H1 (cell line): Measurements from ENCODE around the gene TNXB. TPM values are rescaled to one million over a fixed set of nuclear protein-coding genes. Genes with fewer than 3 reads are reported as not detected.

Experiments used
- CTCF ChIA-PET: fragments of 300-600 bp; sonication (Branson Sonifier 250); formaldehyde crosslinking; loops from one replicate; lab custom pipeline; 2021; ENCODE audit not compliant: partially characterized antibody; lab: Charles Lee
- POLR2A ChIA-PET: fragments of 300-600 bp; sonication (Branson Sonifier 250); formaldehyde crosslinking; loops from one replicate; lab custom pipeline; 2021; ENCODE audit warnings: inconsistent platforms; ENCODE audit not compliant: partially characterized antibody; lab: Charles Lee
- DNase-seq, 2 experiments: peaks; one replicate each; pipeline versions ENCODE4 v3.0.0 to v3.0.0-alpha.2; 2010 to 2022; ENCODE audit warnings: low spot score in 2 of 2, low read depth in 1 of 2, mixed read lengths in 1 of 2
- FAIRE-seq: peaks from 2 replicates; lab custom pipeline; 2011; peaks lifted over from hg19 to GRCh38; lab: Jason Lieb, UNC
- H2AFZ ChIP-seq: 2 replicates; pipeline ENCODE4 v1.8.1; 2012; ENCODE audit warnings: low read length, inconsistent platforms
- H2AK5ac ChIP-seq: 2 replicates; pipeline ENCODE4 v1.6.1; 2013; ENCODE audit warnings: low read depth, low read length
- H2BK120ac ChIP-seq: replicated peaks from 2 replicates; pipeline ENCODE3; 2013; ENCODE audit warnings: low read depth, low read length, inconsistent platforms
- H2BK12ac ChIP-seq: 2 replicates; pipeline ENCODE4 v1.6.1; 2013; ENCODE audit warnings: low read depth, low read length
- H2BK15ac ChIP-seq: 2 replicates; pipeline ENCODE4 v1.6.1; 2013; ENCODE audit warnings: low read length
- H2BK20ac ChIP-seq: 2 replicates; pipeline ENCODE4 v1.6.1; 2013; ENCODE audit warnings: low read length
- H2BK5ac ChIP-seq: 2 replicates; pipeline ENCODE4 v1.6.1; 2013; ENCODE audit warnings: low read depth, low read length
- H3K14ac ChIP-seq: 2 replicates; pipeline ENCODE4 v1.6.1; 2013; ENCODE audit warnings: inconsistent platforms; ENCODE audit not compliant: insufficient read length
- H3K18ac ChIP-seq: 2 replicates; pipeline ENCODE4 v1.6.1; 2013; ENCODE audit warnings: low read length; ENCODE audit errors: extremely low read depth
- H3K23ac ChIP-seq: 2 replicates; pipeline ENCODE4 v1.6.1; 2013; ENCODE audit warnings: inconsistent platforms; ENCODE audit not compliant: insufficient read length
- H3K23me2 ChIP-seq: 2 replicates; pipeline ENCODE4 v1.6.1; 2013; ENCODE audit warnings: low read depth, low read length
- H3K27ac ChIP-seq: 2 replicates; pipeline ENCODE4 v1.6.1; 2011; ENCODE audit warnings: low read depth, low read length, inconsistent platforms
- H3K27me3 ChIP-seq, 4 experiments: replicated peaks in 1 of 4; 1 replicate in 1 of 4; 2 replicates in 3 of 4; pipeline versions ENCODE4 v1.6.1 to v1.8.1; 2011 to 2013; ENCODE audit warnings: low read length in 3 of 4, mild to moderate bottlenecking in 3 of 4, inconsistent platforms in 2 of 4, mixed read lengths in 2 of 4, moderate library complexity in 1 of 4; ENCODE audit not compliant: control insufficient read depth in 3 of 4, insufficient read depth in 3 of 4; ENCODE audit errors: extremely low read depth in 1 of 4
- H3K36me3 ChIP-seq, 4 experiments: 2 replicates each; pipeline versions ENCODE4 v1.6.1 to v1.8.1; 2011 to 2013; ENCODE audit warnings: mild to moderate bottlenecking in 4 of 4, low read length in 3 of 4, moderate library complexity in 2 of 4, control low read depth in 1 of 4, inconsistent platforms in 1 of 4; ENCODE audit not compliant: insufficient read depth in 4 of 4, control insufficient read depth in 2 of 4
- H3K4ac ChIP-seq: replicated peaks from 2 replicates; pipeline ENCODE3; 2013; ENCODE audit warnings: low read length, low read depth, mixed read lengths, inconsistent platforms; ENCODE audit not compliant: insufficient read length
- H3K4me1 ChIP-seq, 4 experiments: replicated peaks in 1 of 4; 1 replicate in 1 of 4; 2 replicates in 3 of 4; pipeline versions ENCODE4 v1.6.1 to v1.8.1; 2011 to 2013; ENCODE audit warnings: low read length in 3 of 4, inconsistent platforms in 2 of 4, mixed read lengths in 1 of 4; ENCODE audit not compliant: insufficient read depth in 4 of 4, control insufficient read depth in 3 of 4
- H3K4me2 ChIP-seq, 2 experiments: 2 replicates each; pipeline versions ENCODE4 v1.6.1 to v1.8.1; 2011 to 2013; ENCODE audit warnings: low read depth in 2 of 2, low read length in 2 of 2, control low read depth in 1 of 2, inconsistent platforms in 1 of 2, mild to moderate bottlenecking in 1 of 2; ENCODE audit not compliant: insufficient read depth in 1 of 2
- H3K4me3 ChIP-seq, 4 experiments: fragments of 200-600, 300-600 bp in 1 of 4; sonication (generic), shearing (Covaris generic), sonication (Bioruptor Twin) in 1 of 4; 2 replicates each; pipeline versions ENCODE4 v1.5.1 to v1.8.1; 2011 to 2016; ENCODE audit warnings: low read length in 4 of 4, low read depth in 3 of 4, control low read depth in 2 of 4, inconsistent platforms in 2 of 4, mild to moderate bottlenecking in 2 of 4, mixed read lengths in 1 of 4, moderate library complexity in 1 of 4; ENCODE audit not compliant: insufficient read depth in 2 of 4; ENCODE audit errors: extremely low read depth in 1 of 4
- H3K56ac ChIP-seq: replicated peaks from 2 replicates; pipeline ENCODE3; 2013; ENCODE audit warnings: low read depth, mild to moderate bottlenecking, mixed read lengths, low read length, inconsistent platforms; ENCODE audit not compliant: insufficient read length
- H3K79me1 ChIP-seq: 2 replicates; pipeline ENCODE4 v1.6.1; 2013; ENCODE audit warnings: low read depth, low read length, control low read depth
- H3K79me2 ChIP-seq, 2 experiments: 2 replicates each; pipeline versions ENCODE4 v1.6.1 to v1.8.1; 2012 to 2013; ENCODE audit warnings: low read length in 2 of 2, mild to moderate bottlenecking in 2 of 2, inconsistent platforms in 1 of 2; ENCODE audit not compliant: insufficient read depth in 2 of 2, control insufficient read depth in 1 of 2
- H3K9ac ChIP-seq, 4 experiments: replicated peaks in 1 of 4; 1 replicate in 1 of 4; 2 replicates in 3 of 4; pipeline versions ENCODE4 v1.6.1 to v1.8.1; 2011 to 2013; ENCODE audit warnings: low read depth in 3 of 4, low read length in 3 of 4, control low read depth in 2 of 4, mild to moderate bottlenecking in 2 of 4, moderate library complexity in 2 of 4, inconsistent platforms in 1 of 4; ENCODE audit errors: extremely low read depth in 1 of 4
- H3K9me3 ChIP-seq, 2 experiments: 2 replicates each; pipeline versions ENCODE4 v1.6.1 to v1.8.1; 2012 to 2013; ENCODE audit warnings: mild to moderate bottlenecking in 2 of 2, moderate library complexity in 2 of 2, control low read depth in 1 of 2, inconsistent platforms in 1 of 2, low read depth in 1 of 2, low read length in 1 of 2, mixed read lengths in 1 of 2; ENCODE audit not compliant: insufficient read depth in 2 of 2
- H4K20me1 ChIP-seq, 2 experiments: replicated peaks in 1 of 2; 2 replicates each; pipeline versions ENCODE3 to v1.8.1; 2011 to 2013; ENCODE audit warnings: inconsistent platforms in 2 of 2, low read length in 2 of 2, mild to moderate bottlenecking in 1 of 2; ENCODE audit not compliant: insufficient read depth in 2 of 2, control insufficient read depth in 1 of 2
- H4K5ac ChIP-seq: 2 replicates; pipeline ENCODE4 v1.6.1; 2013; ENCODE audit warnings: low read length, low read depth, mixed read lengths, inconsistent platforms; ENCODE audit not compliant: insufficient read length
- H4K8ac ChIP-seq: 2 replicates; pipeline ENCODE4 v1.8.0; 2013; ENCODE audit warnings: mild to moderate bottlenecking, moderate library complexity, low read length, inconsistent platforms; ENCODE audit not compliant: insufficient read depth; ENCODE audit errors: extremely low read depth
- H4K91ac ChIP-seq: replicated peaks from 2 replicates; pipeline ENCODE3; 2013; ENCODE audit warnings: low read length, mixed read lengths, inconsistent platforms; ENCODE audit not compliant: insufficient read length
- CHD2 ChIP-seq: IDR thresholded peaks from 2 replicates; pipeline ENCODE4 v1.6.1; 2012; ENCODE audit warnings: low read length, improper control_type of control experiment
- GABPA ChIP-seq: IDR thresholded peaks from 2 replicates; pipeline ENCODE4 v1.6.1; 2011; ENCODE audit warnings: mild to moderate bottlenecking, low read length, moderate library complexity, borderline replicate concordance; ENCODE audit not compliant: insufficient read depth
- JUN ChIP-seq: IDR thresholded peaks from 2 replicates; pipeline ENCODE4 v1.6.1; 2011; ENCODE audit warnings: low read depth, mild to moderate bottlenecking, improper control_type of control experiment, low read length
- MAFK ChIP-seq: IDR thresholded peaks from 2 replicates; pipeline ENCODE4 v1.6.1; 2012; ENCODE audit warnings: low read depth, mild to moderate bottlenecking, improper control_type of control experiment, low read length
- SP1 ChIP-seq: IDR thresholded peaks from 2 replicates; pipeline ENCODE4 v1.6.1; 2011; ENCODE audit warnings: low read depth, low read length
- TBP ChIP-seq: IDR thresholded peaks from 2 replicates; pipeline ENCODE4 v1.6.1; 2011; ENCODE audit warnings: low read depth, low read length, improper control_type of control experiment
- TEAD4 ChIP-seq: IDR thresholded peaks from 2 replicates; pipeline ENCODE4 v1.6.1; 2012; ENCODE audit warnings: low read depth, low read length, inconsistent platforms, mixed read lengths
- WGBS, 2 experiments: shearing (Covaris generic) in 1 of 2; methylation state at CpG; one replicate each; pipeline versions ENCODE4 v1.1.6 to v1.1.7; 2013 to 2015; ENCODE audit warnings: low lambda C conversion rate in 2 of 2, mixed read lengths in 2 of 2, inconsistent platforms in 1 of 2, low coverage in 1 of 2, missing lambda C conversion rate in 1 of 2; ENCODE audit not compliant: insufficient replicate concordance in 2 of 2, insufficient coverage in 1 of 2, insufficient read length in 1 of 2; ENCODE audit errors: extremely low coverage in 1 of 2, missing lambda C conversion rate in 1 of 2; 5-methylcytosine and 5-hydroxymethylcytosine counted together
- polyA plus RNA-seq, 7 experiments: library from polyadenylated mRNA; depleted of rRNA in 3 of 7; stranded (reverse) in 5 of 7; unstranded in 2 of 7; fragments of >200 nt in 5 of 7; fragments of 200-250 nt in 2 of 7; gene quantifications; 1 replicate in 5 of 7; 2 replicates in 1 of 7; 4 replicates in 1 of 7; pipeline versions ENCODE4 v1.2.1 to v1.2.3, GENCODE V29; 2011 to 2013; ENCODE audit warnings: missing spikeins in 2 of 7, mixed read lengths in 2 of 7
- total RNA-seq: library from RNA; stranded (reverse); fragmentation: NEBNext Ultra II Directional; extraction: Animal tissue kit (Norgen Biotek cat#: 25700); gene quantifications from 2 replicates; pipeline ENCODE4 v1.2.1, GENCODE V29; 2021
- TF ChIP-seq, protein P1 (sequence below): IDR thresholded peaks from 2 replicates; pipeline ENCODE4 v1.6.1; 2012; ENCODE audit warnings: inconsistent platforms
- TF ChIP-seq, protein P2 (sequence below), 3 experiments: IDR thresholded peaks; 1 replicate in 2 of 3; 2 replicates in 1 of 3; pipeline versions ENCODE4 v1.5.1 to v1.6.1; 2011; ENCODE audit warnings: low read length in 3 of 3, mild to moderate bottlenecking in 3 of 3, inconsistent platforms in 2 of 3, low read depth in 1 of 3, moderate library complexity in 1 of 3; ENCODE audit not compliant: insufficient read depth in 1 of 3; ENCODE audit errors: control extremely low read depth in 1 of 3

Gene TNXB
- total and polyA plus RNA-seq, 2 of the 8 experiments (the other 6 are each of a cell fraction or from before 2014, with no cell fraction given), result 3.1 to 4.8 TPM

DNA sequence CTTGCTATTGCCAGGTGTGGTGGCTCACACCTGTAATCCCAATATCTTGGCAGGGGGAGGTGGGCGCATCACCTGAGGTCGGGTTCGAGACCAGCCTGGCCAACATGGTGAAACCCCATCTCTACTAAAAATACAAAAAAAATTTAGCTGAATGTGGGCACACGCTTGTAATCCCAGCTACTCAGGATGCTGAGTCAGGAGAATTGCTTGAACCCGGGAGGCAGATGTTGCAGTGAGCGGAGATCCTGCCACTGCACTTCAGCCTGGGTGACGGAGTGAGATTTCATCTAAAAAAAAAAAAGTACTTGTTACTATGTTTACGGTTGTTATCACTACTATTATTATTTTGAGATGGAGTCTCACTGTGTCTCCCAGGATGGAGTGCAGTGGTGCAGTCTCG lies 47.8 kb upstream of the TNXB start:
- CTCF ChIA-PET, result no interaction called here

More for the DNA sequence above, 47.8 kb upstream of the TNXB start:
- Histone ChIP-seq H3K18ac (no peak overlapping the region), H3K9ac (no peak overlapping the region), H4K8ac (no peak overlapping the region), H2BK20ac (no peak overlapping the region), H2BK5ac (no peak overlapping the region), H3K23ac (no peak overlapping the region), H3K23me2 (peaks cover 18% of the 10 kb centered on the region), H3K4me3 (no peak overlapping the region), H2AFZ (no peak overlapping the region), H3K27ac (no peak overlapping the region), H3K27me3 (peaks cover under 1 to 13% (median 10%) of the 10 kb centered on the region in 4 experiments; a peak in 6 of 7 replicates), H4K5ac (no peak overlapping the region), H2AK5ac (no peak overlapping the region), H3K4ac (no peak overlapping the region), H2BK12ac (no peak overlapping the region), H3K56ac (no peak overlapping the region), H3K4me1 (peaks cover 4 to 13% (median 6%) of the 10 kb centered on the region in 4 experiments), H3K14ac (no peak overlapping the region), H4K20me1 (no peaks in the 10 kb centered on the region), H3K79me2 (peaks cover 0 to 5% of the 10 kb centered on the region in 2 experiments; a peak in 1 of 4 replicates), H3K4me2 (no peak overlapping the region), H2BK15ac (no peak overlapping the region), H4K91ac (no peak overlapping the region), H3K79me1 (0 out of 2 replicates have a peak, but pooled peaks cover 3% of the 10 kb centered on the region), H2BK120ac (no peak overlapping the region), H3K36me3 (peaks cover 4 to 14% (median 10%) of the 10 kb centered on the region in 4 experiments; a peak in 6 of 8 replicates), H3K9me3 (no peaks in the 10 kb centered on the region)
- TF ChIP-seq MAFK (no peak), CHD2 (no peak), JUN (no peak), GABPA (no peak), TEAD4 (no peak), SP1 (no peak), TBP (no peak)
- TF ChIP-seq, protein P1, sequence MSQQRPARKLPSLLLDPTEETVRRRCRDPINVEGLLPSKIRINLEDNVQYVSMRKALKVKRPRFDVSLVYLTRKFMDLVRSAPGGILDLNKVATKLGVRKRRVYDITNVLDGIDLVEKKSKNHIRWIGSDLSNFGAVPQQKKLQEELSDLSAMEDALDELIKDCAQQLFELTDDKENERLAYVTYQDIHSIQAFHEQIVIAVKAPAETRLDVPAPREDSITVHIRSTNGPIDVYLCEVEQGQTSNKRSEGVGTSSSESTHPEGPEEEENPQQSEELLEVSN, result no peak
- TF ChIP-seq, protein P2, sequence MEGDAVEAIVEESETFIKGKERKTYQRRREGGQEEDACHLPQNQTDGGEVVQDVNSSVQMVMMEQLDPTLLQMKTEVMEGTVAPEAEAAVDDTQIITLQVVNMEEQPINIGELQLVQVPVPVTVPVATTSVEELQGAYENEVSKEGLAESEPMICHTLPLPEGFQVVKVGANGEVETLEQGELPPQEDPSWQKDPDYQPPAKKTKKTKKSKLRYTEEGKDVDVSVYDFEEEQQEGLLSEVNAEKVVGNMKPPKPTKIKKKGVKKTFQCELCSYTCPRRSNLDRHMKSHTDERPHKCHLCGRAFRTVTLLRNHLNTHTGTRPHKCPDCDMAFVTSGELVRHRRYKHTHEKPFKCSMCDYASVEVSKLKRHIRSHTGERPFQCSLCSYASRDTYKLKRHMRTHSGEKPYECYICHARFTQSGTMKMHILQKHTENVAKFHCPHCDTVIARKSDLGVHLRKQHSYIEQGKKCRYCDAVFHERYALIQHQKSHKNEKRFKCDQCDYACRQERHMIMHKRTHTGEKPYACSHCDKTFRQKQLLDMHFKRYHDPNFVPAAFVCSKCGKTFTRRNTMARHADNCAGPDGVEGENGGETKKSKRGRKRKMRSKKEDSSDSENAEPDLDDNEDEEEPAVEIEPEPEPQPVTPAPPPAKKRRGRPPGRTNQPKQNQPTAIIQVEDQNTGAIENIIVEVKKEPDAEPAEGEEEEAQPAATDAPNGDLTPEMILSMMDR (IDR thresholded peaks at IDR 0.05; ENCODE audit: control extremely low read depth in 1 of 3, insufficient read depth in 1 of 3, low read depth in 1 of 3, low read length in 3 of 3), result no peak
- 95% methylated on average over 9 of the region's 9 CpGs; no CpG with 5 or more reads in 1 of the 2 experiments for WGBS, 2 experiments
- DNase-seq (no peak), FAIRE-seq (no peak)
- POLR2A ChIA-PET, result interaction anchor here (1.4 kb wide), 1 partner anchor 9 kb away, joined by 3 read pairs; no protein-coding TSS in a partner anchor
